Smooth muscle cell (in vitro differentiated cells): Measurements from ENCODE around the gene CHST15. TPM values are rescaled to one million over a fixed set of nuclear protein-coding genes. Genes with fewer than 3 reads are reported as not detected.

Experiments
- DNase-seq: peaks from one replicate; lab custom pipeline; 2025; ENCODE audit not compliant: unreplicated experiment; lab: John Stamatoyannopoulos, UW
- H2AFZ ChIP-seq: fragments of 200-600 bp; sonication (generic); 2 replicates; pipeline ENCODE4 v1.6.0; 2016; ENCODE audit warnings: antibody characterized with exemption, low read depth, mild to moderate bottlenecking
- H3F3A ChIP-seq: fragments of 200-600 bp; sonication (generic); 2 replicates; pipeline ENCODE4 v1.6.0; 2017; ENCODE audit warnings: antibody characterized with exemption, low read depth
- H3K27ac ChIP-seq: fragments of 200-600 bp; sonication (generic); 2 replicates; pipeline ENCODE4 v1.5.1; 2016; ENCODE audit warnings: low read depth, mild to moderate bottlenecking
- H3K27me3 ChIP-seq: fragments of 200-600 bp; sonication (generic); 2 replicates; pipeline ENCODE4 v1.6.1; 2016; ENCODE audit warnings: low read depth, mild to moderate bottlenecking
- H3K36me3 ChIP-seq: fragments of 200-600 bp; sonication (generic); 2 replicates; pipeline ENCODE4 v1.5.1; 2016; ENCODE audit warnings: low read depth
- H3K4me1 ChIP-seq: fragments of 200-600 bp; sonication (generic); 2 replicates; pipeline ENCODE4 v1.5.1; 2016; ENCODE audit warnings: low read depth
- H3K4me2 ChIP-seq: fragments of 200-600 bp; sonication (generic); 2 replicates; pipeline ENCODE4 v1.6.0; 2016; ENCODE audit warnings: mild to moderate bottlenecking
- H3K4me3 ChIP-seq: fragments of 200-600 bp; sonication (generic); 2 replicates; pipeline ENCODE4 v1.5.1; 2016; ENCODE audit warnings: mild to moderate bottlenecking
- H3K79me2 ChIP-seq: fragments of 200-600 bp; sonication (generic); 2 replicates; pipeline ENCODE4 v1.6.0; 2016; ENCODE audit warnings: low read depth, mild to moderate bottlenecking
- H3K9ac ChIP-seq: fragments of 200-600 bp; sonication (generic); 2 replicates; pipeline ENCODE4 v1.6.0; 2016; ENCODE audit warnings: low read depth
- H3K9me3 ChIP-seq: fragments of 200-600 bp; sonication (generic); replicated peaks from 2 replicates; pipeline ENCODE4 v1.5.1; 2016; ENCODE audit warnings: low read depth
- H4K20me1 ChIP-seq: fragments of 200-600 bp; sonication (generic); 2 replicates; pipeline ENCODE4 v1.6.0; 2016; ENCODE audit warnings: low read depth
- CTCF ChIP-seq: fragments of 200-600 bp; sonication (generic); IDR thresholded peaks from 2 replicates; pipeline ENCODE4 v1.5.1; 2017; ENCODE audit warnings: borderline replicate concordance, mild to moderate bottlenecking, antibody characterized with exemption; ENCODE audit not compliant: insufficient read depth, poor library complexity, severe bottlenecking
- WGBS: methylation state at CpG from one replicate; pipeline ENCODE4 v1.1.7; 2016; ENCODE audit warnings: low lambda C conversion rate; 5-methylcytosine and 5-hydroxymethylcytosine counted together
- polyA plus RNA-seq: library from polyadenylated mRNA; unstranded; fragments of >200 nt; fragmentation: Nextera tagmentation; extraction: Ambion mirVana; gene quantifications from 2 replicates; pipeline ENCODE4 v1.2.1, GENCODE V29; 2016
- total RNA-seq: library from RNA; depleted of rRNA; stranded (reverse); fragments of >200 nt; gene quantifications from 2 replicates; pipeline ENCODE4 v1.2.3, GENCODE V29; 2014

Gene CHST15
- total and polyA plus RNA-seq, 2 experiments from 2014 or later: 14.1 to 20.4 TPM

GRCh38 chr10:124032087-124032935 lies 61.1 kb downstream of the CHST15 start:
- H3K9ac ChIP-seq: no peak overlapping the region
- no peak overlapping the region for H3K27ac ChIP-seq
- no peak for TF ChIP-seq CTCF
- H3K4me3 ChIP-seq: no peak overlapping the region
- no peaks in the 10 kb centered on the region for H3K4me1 ChIP-seq
- no peaks in the 10 kb centered on the region for H3F3A ChIP-seq
- peaks cover 28% of the 10 kb centered on the region for H4K20me1 ChIP-seq
- no peaks in the 10 kb centered on the region for H3K27me3 ChIP-seq
- H3K4me2 ChIP-seq: no peak overlapping the region
- no peaks in the 10 kb centered on the region for H3K9me3 ChIP-seq
- no peak overlapping the region for H2AFZ ChIP-seq
- H3K36me3 ChIP-seq: no peaks in the 10 kb centered on the region
- 90% methylated on average over 8 of the region's 8 CpGs for WGBS
- no peak for DNase-seq
- no peaks in the 10 kb centered on the region for H3K79me2 ChIP-seq

DNA sequence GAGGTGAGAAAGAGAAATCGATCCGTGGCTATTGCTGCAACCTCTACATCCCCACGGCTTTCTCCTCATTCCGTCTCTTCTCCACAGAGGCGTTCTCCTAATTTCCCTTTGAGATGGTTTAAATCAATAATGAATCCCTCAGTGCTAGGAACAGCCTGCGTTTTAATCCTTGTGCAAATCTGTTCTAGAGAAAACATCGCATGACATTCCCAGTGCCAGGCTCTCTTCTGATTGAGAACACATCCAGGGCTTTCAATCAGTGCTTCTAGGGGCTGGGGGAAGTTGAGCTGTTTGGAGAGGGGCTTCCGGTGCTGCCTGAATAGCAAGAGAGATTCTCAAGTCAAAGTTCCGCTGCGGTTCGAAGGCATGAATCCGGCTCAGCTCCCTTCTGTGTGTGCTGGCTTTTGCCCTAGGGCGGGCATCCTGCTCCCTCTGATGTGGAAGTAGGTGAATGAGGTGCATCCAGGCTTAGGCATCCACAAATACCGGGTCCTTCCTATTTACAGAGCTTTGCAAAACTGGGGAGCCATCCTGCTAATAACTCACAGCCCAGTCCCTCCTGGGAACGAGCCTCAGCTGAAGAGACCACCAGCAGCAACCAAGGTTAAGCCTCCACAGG lies 62.8 kb downstream of the CHST15 start:
- H3K27me3 ChIP-seq: no peaks in the 10 kb centered on the region

GRCh38 chr10:124030061-124030460 lies 63.3 kb downstream of the CHST15 start:
- H2AFZ ChIP-seq: no peak overlapping the region
- no peak overlapping the region for H3K9ac ChIP-seq
- no peaks in the 10 kb centered on the region for H3K4me1 ChIP-seq
- no peaks in the 10 kb centered on the region for H3F3A ChIP-seq
- no peaks in the 10 kb centered on the region for H3K9me3 ChIP-seq
- H3K4me2 ChIP-seq: no peak overlapping the region
- H3K36me3 ChIP-seq: no peaks in the 10 kb centered on the region
- no peak overlapping the region for H3K27ac ChIP-seq
- no peak for DNase-seq
- WGBS: 94% methylated on average over 8 of the region's 8 CpGs
- H3K27me3 ChIP-seq: no peaks in the 10 kb centered on the region
- peaks cover 22% of the 10 kb centered on the region for H4K20me1 ChIP-seq
- no peak for TF ChIP-seq CTCF
- H3K79me2 ChIP-seq: no peaks in the 10 kb centered on the region
- no peak overlapping the region for H3K4me3 ChIP-seq

More for the DNA sequence above, 62.8 kb downstream of the CHST15 start:
- TF ChIP-seq CTCF: no peak
- Histone ChIP-seq H3K4me3 (no peak overlapping the region), H3K9ac (no peak overlapping the region), H3F3A (no peaks in the 10 kb centered on the region), H3K9me3 (no peaks in the 10 kb centered on the region), H3K4me2 (no peak overlapping the region), H4K20me1 (peaks cover 26% of the 10 kb centered on the region), H3K27ac (no peak overlapping the region), H3K36me3 (no peaks in the 10 kb centered on the region), H3K4me1 (no peaks in the 10 kb centered on the region), H2AFZ (no peak overlapping the region), H3K79me2 (no peaks in the 10 kb centered on the region)
- WGBS: 94% methylated on average over 15 of the region's 15 CpGs
- DNase-seq: no peak
